Gastroesophageal sphincter (tissue), 3 donors: ENCODE measurements around the gene TSPEAR.
"Not testable (repeated sequence)": the region's sequence is repeated elsewhere in the genome, so short reads cannot be mapped to it uniquely, and the experiment has no call there.

Experiments used
- CTCF ChIP-seq, 4 experiments: fragments of 200-600 bp in 2 of 4; fragments of 450-650 bp in 2 of 4; sonication (generic) in 1 of 4; IDR thresholded peaks; one replicate each; pipeline ENCODE4 v1.5.1; 2017 to 2019; ENCODE audit warnings: antibody characterized with exemption in 4 of 4, mild to moderate bottlenecking in 2 of 4, moderate library complexity in 2 of 4
- POLR2A ChIP-seq, 2 donors: fragments of 450-650 bp; IDR thresholded peaks; one replicate each; pipeline ENCODE4 v1.6.1; 2017; ENCODE audit warnings: antibody characterized with exemption in 2 of 2, mild to moderate bottlenecking in 2 of 2, moderate library complexity in 1 of 2
- POLR2AphosphoS5 ChIP-seq: sonication (generic); formaldehyde crosslinking; IDR thresholded peaks from one replicate; pipeline ENCODE4 v1.6.1; 2017; ENCODE audit warnings: antibody characterized with exemption

GRCh38 chr21:44600118-44600978 is 111.0 kb downstream of the TSPEAR start, which contains the start of gene KRTAP10-7:
- not testable (repeated sequence) for TF ChIP-seq CTCF (IDR thresholded peaks at IDR 0.05); POLR2AphosphoS5; POLR2A (IDR thresholded peaks at IDR 0.05)
